Measurements from ENCODE around the gene SKAP2. TPM values are rescaled to one million over a fixed set of nuclear protein-coding genes. Genes with fewer than 3 reads are reported as not detected.

Gene SKAP2
- polyA plus RNA-seq, 3 donors: 19.2 to 204 (median 158) TPM

DNA sequence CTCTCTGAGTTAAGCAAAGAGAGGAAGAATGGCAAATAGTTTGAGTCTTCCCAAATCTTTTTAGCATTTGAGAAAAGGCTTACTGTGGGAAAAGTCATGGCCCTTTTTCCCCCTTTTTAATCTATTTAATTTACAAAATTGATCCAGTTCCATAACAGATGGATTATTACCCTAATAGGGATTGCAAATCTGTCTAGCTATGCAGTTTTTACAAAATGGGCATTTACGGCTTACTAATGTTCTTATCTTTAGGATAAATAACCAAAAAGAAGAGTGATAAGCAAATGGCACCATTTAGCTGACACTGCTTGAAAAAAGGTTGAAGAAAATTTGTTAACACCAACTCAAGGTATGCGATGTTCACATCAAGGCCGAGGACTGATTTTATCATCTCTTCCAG, 169.7 kb downstream of the SKAP2 start:
- no peaks in the 10 kb centered on the region for H3K27me3 ChIP-seq (ENCODE audit: control insufficient read depth in 2 of 2, insufficient read depth in 2 of 2, low read length in 2 of 2)
- Mint-ChIP-seq H3K9me3 (no peaks in the 10 kb centered on the region), H3K4me1 (peaks cover 7% of the 10 kb centered on the region), H3K27ac (no peak overlapping the region), H3K4me3 (no peak overlapping the region), H3K36me3 (peaks cover 21 to 27% of the 10 kb centered on the region in 2 donors), H3K27me3 (ENCODE audit: low read depth in 3 of 3) (peaks cover 0 to 2% (median 0%) of the 10 kb centered on the region in 3 donors)
- no peak overlapping the region for H3K4me3 ChIP-seq (replicated peaks in 1 of 3; ENCODE audit: low read depth in 2 of 3, low read length in 3 of 3)
- H3K27ac ChIP-seq (ENCODE audit: low read depth in 1 of 2, low read length in 2 of 2): no peak overlapping the region
- WGBS (ENCODE audit: insufficient coverage): no CpG with 5 or more reads among the region's 3 CpGs
- H3K4me2 ChIP-seq (replicated peaks; ENCODE audit: extremely low read depth, low read length, poor library complexity, severe bottlenecking): no peak overlapping the region
- DNase-seq: no peak
- no peaks in the 10 kb centered on the region for H3K79me2 ChIP-seq (ENCODE audit: insufficient read depth, low read length)
- H3K36me3 ChIP-seq (replicated peaks in 1 of 2; ENCODE audit: control insufficient read depth in 1 of 2, insufficient read depth in 2 of 2, low read length in 2 of 2): peaks cover 2 to 16% of the 10 kb centered on the region in 2 donors
- TF ChIP-seq, protein P1, sequence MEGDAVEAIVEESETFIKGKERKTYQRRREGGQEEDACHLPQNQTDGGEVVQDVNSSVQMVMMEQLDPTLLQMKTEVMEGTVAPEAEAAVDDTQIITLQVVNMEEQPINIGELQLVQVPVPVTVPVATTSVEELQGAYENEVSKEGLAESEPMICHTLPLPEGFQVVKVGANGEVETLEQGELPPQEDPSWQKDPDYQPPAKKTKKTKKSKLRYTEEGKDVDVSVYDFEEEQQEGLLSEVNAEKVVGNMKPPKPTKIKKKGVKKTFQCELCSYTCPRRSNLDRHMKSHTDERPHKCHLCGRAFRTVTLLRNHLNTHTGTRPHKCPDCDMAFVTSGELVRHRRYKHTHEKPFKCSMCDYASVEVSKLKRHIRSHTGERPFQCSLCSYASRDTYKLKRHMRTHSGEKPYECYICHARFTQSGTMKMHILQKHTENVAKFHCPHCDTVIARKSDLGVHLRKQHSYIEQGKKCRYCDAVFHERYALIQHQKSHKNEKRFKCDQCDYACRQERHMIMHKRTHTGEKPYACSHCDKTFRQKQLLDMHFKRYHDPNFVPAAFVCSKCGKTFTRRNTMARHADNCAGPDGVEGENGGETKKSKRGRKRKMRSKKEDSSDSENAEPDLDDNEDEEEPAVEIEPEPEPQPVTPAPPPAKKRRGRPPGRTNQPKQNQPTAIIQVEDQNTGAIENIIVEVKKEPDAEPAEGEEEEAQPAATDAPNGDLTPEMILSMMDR (IDR thresholded peaks at IDR 0.05): no peak
- H3K9ac ChIP-seq (ENCODE audit: insufficient read depth, low read length, poor library complexity, severe bottlenecking): no peak overlapping the region
- intact Hi-C loops (cut with micrococcal nuclease): no loop called here
- H3K4me1 ChIP-seq (ENCODE audit: control insufficient read depth in 1 of 2, insufficient read depth in 2 of 2, low read length in 2 of 2): no peaks in the 10 kb centered on the region
- H3K9me3 ChIP-seq (replicated peaks in 1 of 2; ENCODE audit: control insufficient read depth in 1 of 2, insufficient read depth in 1 of 2, low read length in 2 of 2): no peaks in the 10 kb centered on the region
- no peak overlapping the region for H2AFZ ChIP-seq (ENCODE audit: insufficient read depth, low read depth, low read length, poor library complexity, severe bottlenecking)
- H4K20me1 ChIP-seq (ENCODE audit: insufficient read depth, low read length): peaks cover 9% of the 10 kb centered on the region

DNA sequence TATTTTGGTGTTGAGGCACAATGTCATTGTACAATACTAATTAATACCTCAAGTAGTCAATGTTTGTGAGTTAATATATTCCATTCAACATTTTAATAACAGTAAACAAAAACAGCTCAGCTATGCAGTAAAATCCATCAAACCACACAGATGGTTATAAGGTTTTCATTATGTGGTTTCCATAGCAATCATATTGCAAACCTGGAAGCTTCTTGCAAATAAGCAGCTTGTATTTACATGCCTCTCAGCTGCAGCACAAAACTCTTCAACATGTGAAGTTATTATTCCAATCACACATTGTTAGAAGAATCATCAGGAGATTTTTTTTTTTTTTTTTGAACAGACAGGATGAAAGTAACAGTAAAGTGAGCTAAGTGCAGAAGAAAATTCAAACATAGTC, 170.2 kb downstream of the SKAP2 start:
- Histone ChIP-seq H3K27me3 (ENCODE audit: control insufficient read depth in 2 of 2, insufficient read depth in 2 of 2, low read length in 2 of 2) (no peaks in the 10 kb centered on the region), H3K4me3 (replicated peaks in 1 of 3; ENCODE audit: low read depth in 2 of 3, low read length in 3 of 3) (no peak overlapping the region), H2AFZ (ENCODE audit: insufficient read depth, low read depth, low read length, poor library complexity, severe bottlenecking) (no peak overlapping the region), H3K4me1 (ENCODE audit: control insufficient read depth in 1 of 2, insufficient read depth in 2 of 2, low read length in 2 of 2) (peaks cover under 1 to 2% of the 10 kb centered on the region in 2 donors), H3K9ac (ENCODE audit: insufficient read depth, low read length, poor library complexity, severe bottlenecking) (no peak overlapping the region), H3K36me3 (replicated peaks in 1 of 2; ENCODE audit: control insufficient read depth in 1 of 2, insufficient read depth in 2 of 2, low read length in 2 of 2) (peaks cover 2 to 22% of the 10 kb centered on the region in 2 donors), H3K27ac (ENCODE audit: low read depth in 1 of 2, low read length in 2 of 2) (no peak overlapping the region), H4K20me1 (ENCODE audit: insufficient read depth, low read length) (peaks cover 15% of the 10 kb centered on the region), H3K79me2 (ENCODE audit: insufficient read depth, low read length) (no peaks in the 10 kb centered on the region), H3K9me3 (replicated peaks in 1 of 2; ENCODE audit: control insufficient read depth in 1 of 2, insufficient read depth in 1 of 2, low read length in 2 of 2) (no peaks in the 10 kb centered on the region), H3K4me2 (replicated peaks; ENCODE audit: extremely low read depth, low read length, poor library complexity, severe bottlenecking) (no peak overlapping the region)
- peaks cover 21 to 32% of the 10 kb centered on the region in 2 donors for H3K36me3 Mint-ChIP-seq
- H3K27me3 Mint-ChIP-seq (ENCODE audit: low read depth in 3 of 3): peaks cover 0 to 2% (median 0%) of the 10 kb centered on the region in 3 donors
- TF ChIP-seq, protein P1 (IDR thresholded peaks at IDR 0.05): no peak
- H3K9me3 Mint-ChIP-seq: no peaks in the 10 kb centered on the region
- intact Hi-C loops (cut with micrococcal nuclease): no loop called here
- no peak overlapping the region for H3K4me3 Mint-ChIP-seq
- no peak overlapping the region for H3K27ac Mint-ChIP-seq
- no peak for DNase-seq
- H3K4me1 Mint-ChIP-seq: peaks cover 10% of the 10 kb centered on the region

Measured in CD14-positive monocyte (primary cell).